HEK293 (cell line): ENCODE data around the gene ADRB2.

Experiments
- BCL11A ChIP-seq: fragments of 450-650 bp; formaldehyde crosslinking; IDR thresholded peaks from 2 replicates; pipeline ENCODE4 v1.5.1; 2016; ENCODE audit warnings: low read depth, missing biosample characterization, missing genetic modification characterization
- EGR2 ChIP-seq: fragments of 450-650 bp; formaldehyde crosslinking; IDR thresholded peaks from 2 replicates; pipeline ENCODE4 v1.5.1; 2016; ENCODE audit warnings: low read depth, missing biosample characterization, missing genetic modification characterization
- HOXC10 ChIP-seq: sonication (generic); formaldehyde crosslinking; IDR thresholded peaks from 2 replicates; pipeline ENCODE4 v1.8.1; 2023; ENCODE audit warnings: mild to moderate bottlenecking, missing genetic modification reagents
- HOXD13 ChIP-seq: sonication (generic); formaldehyde crosslinking; IDR thresholded peaks from 2 replicates; pipeline ENCODE4 v1.8.0; 2022; ENCODE audit warnings: missing genetic modification reagents, borderline replicate concordance
- WT1 ChIP-seq: fragments of 450-650 bp; formaldehyde crosslinking; IDR thresholded peaks from 2 replicates; pipeline ENCODE4 v1.5.1; 2016; ENCODE audit warnings: missing biosample characterization, missing genetic modification characterization
- ZBTB17 ChIP-seq: fragments of 450-650 bp; formaldehyde crosslinking; IDR thresholded peaks from 2 replicates; pipeline ENCODE4 v1.5.1; 2016; ENCODE audit warnings: missing biosample characterization, missing genetic modification characterization
- ZFP69B ChIP-seq: fragments of 450-650 bp; formaldehyde crosslinking; IDR thresholded peaks from 2 replicates; pipeline ENCODE4 v1.5.1; 2016; ENCODE audit warnings: missing biosample characterization, missing genetic modification characterization
- ZNF121 ChIP-seq: fragments of 450-650 bp; formaldehyde crosslinking; IDR thresholded peaks from 2 replicates; pipeline ENCODE4 v1.5.1; 2016; ENCODE audit warnings: missing biosample characterization, missing genetic modification characterization
- ZNF214 ChIP-seq: fragments of 450-650 bp; formaldehyde crosslinking; IDR thresholded peaks from 2 replicates; pipeline ENCODE4 v1.5.1; 2017; ENCODE audit warnings: missing biosample characterization, mild to moderate bottlenecking, missing genetic modification characterization, borderline replicate concordance
- ZNF223 ChIP-seq: fragments of 450-650 bp; formaldehyde crosslinking; IDR thresholded peaks from 2 replicates; pipeline ENCODE4 v1.5.1; 2016; ENCODE audit warnings: missing biosample characterization, missing genetic modification characterization
- ZNF280D ChIP-seq: fragments of 450-650 bp; formaldehyde crosslinking; IDR thresholded peaks from 2 replicates; pipeline ENCODE4 v1.5.1; 2016; ENCODE audit warnings: missing biosample characterization, missing genetic modification characterization
- ZNF311 ChIP-seq: fragments of 450-650 bp; formaldehyde crosslinking; IDR thresholded peaks from 2 replicates; pipeline ENCODE4 v1.5.1; 2017; ENCODE audit warnings: missing biosample characterization, missing genetic modification characterization, borderline replicate concordance
- ZNF404 ChIP-seq: fragments of 450-650 bp; formaldehyde crosslinking; IDR thresholded peaks from 2 replicates; pipeline ENCODE4 v1.5.1; 2017; ENCODE audit warnings: missing biosample characterization, missing genetic modification characterization
- ZNF510 ChIP-seq: fragments of 450-650 bp; formaldehyde crosslinking; IDR thresholded peaks from 2 replicates; pipeline ENCODE4 v1.5.1; 2018; ENCODE audit warnings: mild to moderate bottlenecking, missing genetic modification characterization, missing biosample characterization; ENCODE audit not compliant: insufficient replicate concordance
- ZNF548 ChIP-seq: fragments of 450-650 bp; formaldehyde crosslinking; IDR thresholded peaks from 2 replicates; pipeline ENCODE4 v1.5.1; 2016; ENCODE audit warnings: missing biosample characterization, missing genetic modification characterization
- ZNF561 ChIP-seq: fragments of 450-650 bp; IDR thresholded peaks from 2 replicates; pipeline ENCODE4 v1.5.1; 2018; ENCODE audit warnings: missing biosample characterization, missing genetic modification characterization, borderline replicate concordance
- ZNF580 ChIP-seq: fragments of 450-650 bp; formaldehyde crosslinking; IDR thresholded peaks from 2 replicates; pipeline ENCODE4 v1.5.1; 2016; ENCODE audit warnings: missing biosample characterization, missing genetic modification characterization
- ZNF692 ChIP-seq: fragments of 450-650 bp; formaldehyde crosslinking; IDR thresholded peaks from 2 replicates; pipeline ENCODE4 v1.5.1; 2016; ENCODE audit warnings: missing biosample characterization, missing genetic modification characterization
- ZNF76 ChIP-seq: fragments of 450-650 bp; formaldehyde crosslinking; IDR thresholded peaks from 2 replicates; pipeline ENCODE4; 2016; ENCODE audit warnings: low read depth, missing biosample characterization, missing genetic modification characterization, borderline replicate concordance
- ZNF837 ChIP-seq: fragments of 450-650 bp; formaldehyde crosslinking; IDR thresholded peaks from 2 replicates; pipeline ENCODE4 v1.5.1; 2016; ENCODE audit warnings: missing biosample characterization, missing genetic modification characterization
- TF ChIP-seq, protein P1 (sequence below): fragments of 450-650 bp; formaldehyde crosslinking; IDR thresholded peaks from 2 replicates; pipeline ENCODE4 v1.5.1; 2016; ENCODE audit warnings: missing biosample characterization, missing genetic modification characterization, borderline replicate concordance
- TF ChIP-seq, protein P2 (sequence below): fragments of 450-650 bp; formaldehyde crosslinking; conservative IDR thresholded peaks from 2 replicates; pipeline ENCODE4 v1.5.1; 2016; ENCODE audit warnings: low read depth, missing biosample characterization, missing genetic modification characterization
- TF ChIP-seq, protein P3 (sequence below): fragments of 450-650 bp; formaldehyde crosslinking; IDR thresholded peaks from 2 replicates; pipeline ENCODE4 v1.5.1; 2016; ENCODE audit warnings: missing biosample characterization, missing genetic modification characterization

ADRB2 gene

DNA sequence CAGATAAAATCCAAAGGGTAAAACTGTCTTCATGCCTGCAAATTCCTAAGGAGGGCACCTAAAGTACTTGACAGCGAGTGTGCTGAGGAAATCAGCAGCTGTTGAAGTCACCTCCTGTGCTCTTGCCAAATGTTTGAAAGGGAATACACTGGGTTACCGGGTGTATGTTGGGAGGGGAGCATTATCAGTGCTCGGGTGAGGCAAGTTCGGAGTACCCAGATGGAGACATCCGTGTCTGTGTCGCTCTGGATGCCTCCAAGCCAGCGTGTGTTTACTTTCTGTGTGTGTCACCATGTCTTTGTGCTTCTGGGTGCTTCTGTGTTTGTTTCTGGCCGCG lies 727 bp upstream of the ADRB2 start (continued):
- TF ChIP-seq ZNF692 (no peak), ZNF404 (tag by site-specific recombination) (no peak), ZNF121 (tag by site-specific recombination) (no peak), ZNF548 (no peak), EGR2 (tag by site-specific recombination) (no peak), ZNF837 (tag by site-specific recombination) (no peak), ZNF223 (tag by site-specific recombination) (no peak), WT1 (tag by site-specific recombination) (no peak), HOXD13 (CRISPR knock-in tag) (no peak), ZBTB17 (no peak), ZNF311 (tag by site-specific recombination) (no peak), ZFP69B (tag by site-specific recombination) (no peak), ZNF280D (no peak), BCL11A (no peak), ZNF580 (tag by site-specific recombination) (no peak), ZNF561 (tag by site-specific recombination) (no peak), ZNF214 (tag by site-specific recombination) (no peak), ZNF510 (no peak), HOXC10 (CRISPR knock-in tag) (no peak), ZNF76 (tag by site-specific recombination) (no peak; the same call in 1 of the 2 replicates)
- TF ChIP-seq, protein P1, sequence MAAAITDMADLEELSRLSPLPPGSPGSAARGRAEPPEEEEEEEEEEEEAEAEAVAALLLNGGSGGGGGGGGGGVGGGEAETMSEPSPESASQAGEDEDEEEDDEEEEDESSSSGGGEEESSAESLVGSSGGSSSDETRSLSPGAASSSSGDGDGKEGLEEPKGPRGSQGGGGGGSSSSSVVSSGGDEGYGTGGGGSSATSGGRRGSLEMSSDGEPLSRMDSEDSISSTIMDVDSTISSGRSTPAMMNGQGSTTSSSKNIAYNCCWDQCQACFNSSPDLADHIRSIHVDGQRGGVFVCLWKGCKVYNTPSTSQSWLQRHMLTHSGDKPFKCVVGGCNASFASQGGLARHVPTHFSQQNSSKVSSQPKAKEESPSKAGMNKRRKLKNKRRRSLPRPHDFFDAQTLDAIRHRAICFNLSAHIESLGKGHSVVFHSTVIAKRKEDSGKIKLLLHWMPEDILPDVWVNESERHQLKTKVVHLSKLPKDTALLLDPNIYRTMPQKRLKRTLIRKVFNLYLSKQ (tag by site-specific recombination), result no peak
- TF ChIP-seq, protein P2, sequence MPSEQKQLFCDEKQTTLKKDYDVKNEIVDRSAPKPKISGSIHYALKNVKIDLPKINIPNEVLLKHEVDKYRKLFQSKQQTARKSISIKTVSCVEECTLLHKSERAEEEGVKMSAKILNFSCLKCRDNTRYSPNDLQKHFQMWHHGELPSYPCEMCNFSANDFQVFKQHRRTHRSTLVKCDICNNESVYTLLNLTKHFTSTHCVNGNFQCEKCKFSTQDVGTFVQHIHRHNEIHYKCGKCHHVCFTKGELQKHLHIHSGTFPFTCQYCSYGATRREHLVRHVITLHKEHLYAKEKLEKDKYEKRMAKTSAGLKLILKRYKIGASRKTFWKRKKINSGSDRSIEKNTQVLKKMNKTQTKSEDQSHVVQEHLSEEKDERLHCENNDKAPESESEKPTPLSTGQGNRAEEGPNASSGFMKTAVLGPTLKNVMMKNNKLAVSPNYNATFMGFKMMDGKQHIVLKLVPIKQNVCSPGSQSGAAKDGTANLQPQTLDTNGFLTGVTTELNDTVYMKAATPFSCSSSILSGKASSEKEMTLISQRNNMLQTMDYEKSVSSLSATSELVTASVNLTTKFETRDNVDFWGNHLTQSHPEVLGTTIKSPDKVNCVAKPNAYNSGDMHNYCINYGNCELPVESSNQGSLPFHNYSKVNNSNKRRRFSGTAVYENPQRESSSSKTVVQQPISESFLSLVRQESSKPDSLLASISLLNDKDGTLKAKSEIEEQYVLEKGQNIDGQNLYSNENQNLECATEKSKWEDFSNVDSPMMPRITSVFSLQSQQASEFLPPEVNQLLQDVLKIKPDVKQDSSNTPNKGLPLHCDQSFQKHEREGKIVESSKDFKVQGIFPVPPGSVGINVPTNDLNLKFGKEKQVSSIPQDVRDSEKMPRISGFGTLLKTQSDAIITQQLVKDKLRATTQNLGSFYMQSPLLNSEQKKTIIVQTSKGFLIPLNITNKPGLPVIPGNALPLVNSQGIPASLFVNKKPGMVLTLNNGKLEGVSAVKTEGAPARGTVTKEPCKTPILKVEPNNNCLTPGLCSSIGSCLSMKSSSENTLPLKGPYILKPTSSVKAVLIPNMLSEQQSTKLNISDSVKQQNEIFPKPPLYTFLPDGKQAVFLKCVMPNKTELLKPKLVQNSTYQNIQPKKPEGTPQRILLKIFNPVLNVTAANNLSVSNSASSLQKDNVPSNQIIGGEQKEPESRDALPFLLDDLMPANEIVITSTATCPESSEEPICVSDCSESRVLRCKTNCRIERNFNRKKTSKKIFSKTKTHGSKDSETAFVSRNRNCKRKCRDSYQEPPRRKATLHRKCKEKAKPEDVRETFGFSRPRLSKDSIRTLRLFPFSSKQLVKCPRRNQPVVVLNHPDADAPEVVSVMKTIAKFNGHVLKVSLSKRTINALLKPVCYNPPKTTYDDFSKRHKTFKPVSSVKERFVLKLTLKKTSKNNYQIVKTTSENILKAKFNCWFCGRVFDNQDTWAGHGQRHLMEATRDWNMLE, result no peak
- TF ChIP-seq, protein P3, sequence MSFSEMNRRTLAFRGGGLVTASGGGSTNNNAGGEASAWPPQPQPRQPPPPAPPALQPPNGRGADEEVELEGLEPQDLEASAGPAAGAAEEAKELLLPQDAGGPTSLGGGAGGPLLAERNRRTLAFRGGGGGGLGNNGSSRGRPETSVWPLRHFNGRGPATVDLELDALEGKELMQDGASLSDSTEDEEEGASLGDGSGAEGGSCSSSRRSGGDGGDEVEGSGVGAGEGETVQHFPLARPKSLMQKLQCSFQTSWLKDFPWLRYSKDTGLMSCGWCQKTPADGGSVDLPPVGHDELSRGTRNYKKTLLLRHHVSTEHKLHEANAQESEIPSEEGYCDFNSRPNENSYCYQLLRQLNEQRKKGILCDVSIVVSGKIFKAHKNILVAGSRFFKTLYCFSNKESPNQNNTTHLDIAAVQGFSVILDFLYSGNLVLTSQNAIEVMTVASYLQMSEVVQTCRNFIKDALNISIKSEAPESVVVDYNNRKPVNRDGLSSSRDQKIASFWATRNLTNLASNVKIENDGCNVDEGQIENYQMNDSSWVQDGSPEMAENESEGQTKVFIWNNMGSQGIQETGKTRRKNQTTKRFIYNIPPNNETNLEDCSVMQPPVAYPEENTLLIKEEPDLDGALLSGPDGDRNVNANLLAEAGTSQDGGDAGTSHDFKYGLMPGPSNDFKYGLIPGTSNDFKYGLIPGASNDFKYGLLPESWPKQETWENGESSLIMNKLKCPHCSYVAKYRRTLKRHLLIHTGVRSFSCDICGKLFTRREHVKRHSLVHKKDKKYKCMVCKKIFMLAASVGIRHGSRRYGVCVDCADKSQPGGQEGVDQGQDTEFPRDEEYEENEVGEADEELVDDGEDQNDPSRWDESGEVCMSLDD (tag by site-specific recombination), result peak; percentile 47; the same call in 1 of the 2 replicates
